HG03558 (cell line): ENCODE data around the gene SP9.

Experiments used
- ATAC-seq: cut with Tn5 transposase; IDR thresholded peaks from one replicate; pipeline ENCODE4 v1.9.1; 2021; ENCODE audit warnings: moderate number of reproducible peaks; ENCODE audit not compliant: unreplicated experiment; ENCODE audit errors: extremely low read depth

SP9 gene

DNA sequence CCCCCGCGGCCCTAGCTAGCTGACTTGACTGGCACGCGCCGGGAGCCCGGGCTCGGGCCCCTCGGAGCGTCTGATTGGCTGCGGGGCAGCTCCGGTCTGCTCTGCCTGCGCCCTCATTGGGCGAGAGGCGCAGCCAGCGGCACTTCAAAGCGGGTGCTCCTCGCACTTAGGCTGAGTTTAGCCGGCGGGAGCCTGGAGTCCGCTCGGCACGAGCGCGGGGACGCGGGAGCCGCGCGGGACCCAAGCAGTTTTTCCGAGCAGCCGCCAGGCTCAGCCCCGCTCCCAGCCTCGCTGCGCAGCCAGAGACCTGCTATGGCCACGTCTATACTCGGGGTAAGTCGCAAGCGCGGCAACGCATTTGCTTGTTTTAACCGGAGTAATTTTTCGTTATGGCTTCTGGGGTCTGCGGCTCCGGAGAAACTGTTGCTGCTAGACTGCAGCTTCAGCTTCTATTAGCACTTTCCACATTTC is at the start of gene SP9:
Gene SP9 (plus strand): TSS at position 174 of the 471 bp plus-strand sequence. CDS start 139 bp downstream, at position 313.
- ATAC-seq = no peak

DNA sequence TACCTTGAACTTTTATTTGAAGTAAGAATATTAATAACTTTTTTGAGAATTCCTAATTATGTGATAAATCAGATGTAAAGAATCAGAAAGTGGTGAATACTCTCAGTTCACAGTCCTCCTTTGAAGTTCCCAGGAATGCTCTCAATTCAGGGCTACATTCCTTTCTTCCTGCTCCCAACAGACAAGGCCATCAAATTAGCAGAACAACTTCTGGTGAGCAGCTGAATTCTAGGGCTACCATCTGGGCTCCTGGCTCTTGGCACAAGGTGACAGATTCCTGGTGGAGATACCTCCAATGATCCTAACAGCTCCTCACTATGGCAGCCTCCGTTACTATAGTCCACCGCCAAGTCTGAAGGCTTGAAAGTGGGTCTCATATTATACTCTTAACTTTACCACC is 48.6 kb upstream of the SP9 start:
- no peak for ATAC-seq

- no peak for ATAC-seq
Measured at GRCh38 chr2:174292908-174293307, 41.8 kb upstream of the SP9 start.

DNA sequence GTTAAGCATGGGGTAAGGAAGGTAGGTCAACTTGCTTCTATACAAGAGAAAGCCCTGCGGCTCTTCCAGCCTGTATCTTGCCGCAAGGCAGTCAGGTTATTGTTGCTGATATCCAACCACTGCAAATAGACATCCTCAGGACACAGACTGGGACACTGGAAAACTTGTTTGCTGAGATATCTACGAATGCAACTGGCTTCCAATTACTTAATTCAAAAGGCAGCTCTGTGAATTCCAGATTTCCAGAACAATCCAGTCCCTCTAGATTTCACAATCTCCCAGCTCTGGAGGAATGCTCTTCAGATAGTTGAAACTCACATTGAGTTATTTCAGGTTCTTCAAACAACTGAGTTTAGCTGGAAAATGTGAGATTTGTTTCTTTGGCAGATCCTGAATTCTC is 34.6 kb upstream of the SP9 start:
- no peak for ATAC-seq

GRCh38 chr2:174312581-174313234 is 22.0 kb upstream of the SP9 start:
- no peak for ATAC-seq

- no peak for ATAC-seq
Measured at GRCh38 chr2:174322149-174322548, 12.6 kb upstream of the SP9 start.

- ATAC-seq = no peak
Measured at GRCh38 chr2:174322746-174323145, 12.0 kb upstream of the SP9 start.

- ATAC-seq = no peak
Measured at GRCh38 chr2:174324530-174324929, 10.2 kb upstream of the SP9 start.

GRCh38 chr2:174325373-174326160 is 9.2 kb upstream of the SP9 start:
- ATAC-seq = no peak

DNA sequence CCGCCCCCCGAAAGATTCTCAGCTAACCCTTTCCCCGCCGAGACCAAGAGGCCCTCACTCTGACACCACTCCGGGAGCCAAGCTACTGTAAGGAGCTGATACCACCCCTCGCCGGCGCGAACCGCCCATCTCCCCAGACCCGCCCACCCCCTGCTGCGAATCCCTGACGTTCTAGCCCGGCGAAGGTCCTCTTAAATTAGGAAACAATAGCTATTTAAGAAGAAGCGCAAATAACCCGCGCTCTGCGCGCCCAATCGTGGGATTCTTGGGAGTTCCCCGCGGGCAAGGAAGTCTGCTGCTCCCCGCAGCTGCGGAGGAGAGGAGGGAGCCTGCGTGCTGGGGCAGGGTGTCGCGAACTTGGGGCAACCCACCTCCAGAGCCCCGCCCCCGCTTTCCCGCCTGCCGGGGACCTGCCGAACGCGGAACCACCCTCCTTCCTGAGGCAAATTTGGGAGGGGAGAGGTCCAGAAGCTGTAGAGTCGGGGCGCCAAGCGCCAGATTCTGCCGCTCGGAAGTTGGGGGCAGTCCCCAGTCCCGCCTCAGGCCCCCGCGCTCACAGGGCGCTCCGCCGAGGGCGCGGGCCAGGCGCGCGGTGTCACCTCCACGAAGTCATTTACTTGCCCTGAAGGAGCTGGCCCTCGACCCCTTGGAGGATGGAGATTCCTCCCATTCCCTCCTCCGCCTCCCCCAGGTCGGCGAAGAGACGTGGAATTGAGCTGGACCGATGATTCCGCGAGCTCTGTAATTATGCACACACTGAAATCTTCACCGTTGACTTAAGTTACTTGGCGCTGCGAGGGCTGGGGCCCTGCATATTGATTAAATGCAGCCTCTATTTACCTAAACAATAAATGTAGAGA is 8.4 kb upstream of the SP9 start:
- no peak for ATAC-seq

DNA sequence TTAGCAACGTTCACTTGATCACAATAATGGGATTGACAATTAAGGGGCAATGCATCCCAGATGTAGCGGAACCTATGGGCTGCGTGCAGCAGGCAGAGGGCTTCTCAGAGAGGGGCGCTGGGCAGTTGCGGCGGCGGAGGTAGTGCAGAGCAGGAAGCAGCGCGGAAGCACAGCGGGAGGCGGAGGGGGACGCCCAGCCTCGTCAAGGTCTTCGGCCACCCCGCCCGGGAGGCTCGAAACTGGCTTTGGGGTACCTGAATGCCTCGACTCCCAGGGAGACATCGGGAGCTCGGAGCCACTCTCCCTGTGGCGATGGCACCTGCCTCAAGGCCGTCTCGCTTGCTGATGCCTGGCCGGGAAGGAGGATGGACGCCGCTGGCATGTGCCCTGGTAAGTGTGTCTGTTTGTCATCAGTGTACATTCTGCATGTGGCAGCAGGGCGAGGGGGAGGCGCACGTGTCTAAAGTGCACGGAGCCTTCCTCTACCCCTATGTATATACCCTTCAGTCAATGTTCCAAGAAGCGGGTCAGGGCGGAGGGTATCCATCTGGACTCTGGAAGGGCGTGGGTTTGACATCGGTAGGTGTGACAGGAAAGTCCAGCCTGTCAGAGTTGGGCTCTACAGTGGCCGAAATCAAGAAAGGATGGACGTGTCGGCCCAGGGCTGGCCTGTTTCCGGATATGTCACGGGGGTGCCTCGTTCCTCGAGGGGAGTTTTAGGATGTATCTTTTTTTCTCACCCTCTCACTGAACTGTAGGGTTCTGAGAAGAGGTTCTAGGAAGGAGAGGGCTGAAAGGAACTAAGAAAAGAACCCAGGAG is 7.5 kb upstream of the SP9 start:
- ATAC-seq = no peak

DNA sequence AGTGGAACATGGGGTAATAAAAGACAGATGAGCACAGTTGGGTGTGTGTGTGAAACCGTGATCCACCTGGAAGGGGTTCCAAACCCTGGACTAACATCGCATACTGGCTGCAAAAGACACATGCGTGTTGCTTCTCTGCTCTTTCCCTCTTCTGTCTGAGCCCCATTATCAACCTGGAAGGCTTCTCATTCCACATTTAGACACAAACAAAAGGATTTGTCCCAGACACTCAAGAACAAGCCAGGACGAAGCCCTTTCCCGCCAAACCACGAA is 7.0 kb upstream of the SP9 start:
- no peak for ATAC-seq

DNA sequence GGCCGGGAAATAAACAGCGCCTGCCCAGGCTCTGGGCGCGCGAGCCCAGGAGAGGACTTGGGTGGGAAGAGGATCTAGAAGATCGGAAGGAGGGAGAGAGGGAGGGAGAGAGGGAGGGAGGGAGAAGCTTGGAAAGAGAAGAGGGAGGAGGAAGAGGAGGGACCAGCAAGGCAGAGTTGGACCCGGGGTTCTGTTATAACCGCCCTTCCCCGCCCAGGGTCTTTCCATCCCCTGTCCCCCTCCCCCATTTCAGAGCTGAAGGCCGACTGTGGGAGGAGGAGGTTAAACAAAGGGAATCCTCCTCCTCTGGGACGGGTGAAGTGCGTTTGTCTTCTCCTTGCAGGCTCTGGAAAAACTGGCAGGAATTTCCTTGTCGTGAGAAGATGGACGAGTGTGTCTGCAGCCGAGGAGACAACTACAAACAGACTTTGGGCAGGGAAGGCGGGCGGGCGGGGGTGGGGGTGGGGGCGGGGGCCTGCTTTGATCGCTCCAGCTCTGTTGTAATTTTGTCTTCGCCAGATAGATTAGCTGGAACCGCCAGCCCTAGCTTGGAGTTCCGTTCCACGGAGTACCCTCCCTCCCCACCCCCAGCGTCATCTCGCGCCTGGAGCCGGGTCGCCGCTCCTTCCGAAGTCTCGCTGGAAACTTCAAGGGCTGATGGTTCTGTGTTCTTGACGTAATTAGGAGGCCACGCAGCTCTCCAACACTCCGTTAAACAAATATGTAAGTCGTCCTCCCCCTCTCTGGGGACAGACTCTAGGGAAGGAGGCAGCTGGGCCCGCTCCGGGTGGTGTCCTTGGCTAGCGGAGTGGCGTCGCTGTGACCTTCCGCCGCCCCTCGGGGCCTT is 6.4 kb upstream of the SP9 start:
- ATAC-seq = no peak

DNA sequence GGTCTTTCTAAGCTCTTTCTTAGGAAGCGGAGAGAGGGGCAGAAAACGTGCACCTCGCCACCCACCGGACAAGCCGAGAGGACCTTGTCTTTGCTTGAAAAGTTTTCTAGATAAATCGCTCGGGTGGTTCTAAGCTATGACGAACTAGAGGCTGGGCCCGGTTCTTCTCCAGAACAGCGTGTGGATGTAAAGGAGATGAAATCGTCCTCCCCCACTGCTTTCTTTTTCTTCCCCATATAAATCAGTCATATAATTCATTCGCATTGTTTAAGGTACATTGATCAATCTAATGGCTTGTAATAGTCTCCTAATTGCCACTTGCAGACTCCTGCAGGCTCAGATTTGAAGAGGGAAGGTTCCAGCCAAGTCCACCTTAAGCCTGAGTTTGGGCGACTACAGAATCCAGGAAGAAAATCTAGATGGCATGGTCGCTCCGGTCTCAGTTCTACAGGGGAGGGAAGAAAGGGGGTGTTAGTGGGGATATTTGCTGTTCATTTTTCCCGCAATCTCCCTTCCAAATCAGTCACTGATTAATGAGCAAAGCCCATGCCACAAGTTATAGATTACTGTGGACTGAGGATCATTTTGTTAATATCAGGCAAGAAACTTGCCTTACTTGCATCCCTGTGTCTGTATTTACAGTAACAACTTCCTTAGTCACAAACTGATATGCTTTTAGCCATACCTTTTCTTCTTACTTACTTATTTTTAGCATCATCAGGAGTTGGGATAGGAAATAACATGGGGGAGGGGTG is 5.6 kb upstream of the SP9 start:
- no peak for ATAC-seq

GRCh38 chr2:174330945-174331594 is 3.7 kb upstream of the SP9 start:
- no peak for ATAC-seq

DNA sequence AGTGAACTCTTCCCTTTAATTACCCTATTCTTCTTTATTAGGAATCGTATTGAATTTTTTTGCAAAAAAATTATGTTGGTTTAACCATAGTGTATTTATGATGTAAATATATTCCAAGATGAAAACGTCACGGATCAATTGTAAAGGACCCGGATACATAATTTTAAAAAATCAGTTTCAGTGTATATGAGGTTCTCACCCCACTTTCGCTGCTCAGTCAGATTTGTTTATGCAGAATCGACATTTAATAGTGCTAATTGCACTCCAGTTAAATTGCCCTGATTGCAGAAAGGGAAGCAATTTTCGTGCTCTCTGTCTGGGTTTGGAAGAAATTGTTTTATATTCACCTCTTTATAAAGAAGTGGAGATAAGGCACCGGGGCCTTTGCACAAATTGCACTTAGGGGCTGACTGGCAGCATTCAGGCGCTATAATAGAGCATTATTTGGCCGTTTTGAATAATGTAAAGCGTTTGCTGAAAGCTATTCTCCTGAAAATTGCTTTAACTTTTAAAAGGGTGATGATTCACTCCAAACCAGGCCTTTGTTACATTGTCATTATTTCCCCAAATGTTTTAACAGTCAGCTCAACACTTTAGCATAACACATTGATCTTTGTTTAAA is 3.0 kb upstream of the SP9 start:
- no peak for ATAC-seq

DNA sequence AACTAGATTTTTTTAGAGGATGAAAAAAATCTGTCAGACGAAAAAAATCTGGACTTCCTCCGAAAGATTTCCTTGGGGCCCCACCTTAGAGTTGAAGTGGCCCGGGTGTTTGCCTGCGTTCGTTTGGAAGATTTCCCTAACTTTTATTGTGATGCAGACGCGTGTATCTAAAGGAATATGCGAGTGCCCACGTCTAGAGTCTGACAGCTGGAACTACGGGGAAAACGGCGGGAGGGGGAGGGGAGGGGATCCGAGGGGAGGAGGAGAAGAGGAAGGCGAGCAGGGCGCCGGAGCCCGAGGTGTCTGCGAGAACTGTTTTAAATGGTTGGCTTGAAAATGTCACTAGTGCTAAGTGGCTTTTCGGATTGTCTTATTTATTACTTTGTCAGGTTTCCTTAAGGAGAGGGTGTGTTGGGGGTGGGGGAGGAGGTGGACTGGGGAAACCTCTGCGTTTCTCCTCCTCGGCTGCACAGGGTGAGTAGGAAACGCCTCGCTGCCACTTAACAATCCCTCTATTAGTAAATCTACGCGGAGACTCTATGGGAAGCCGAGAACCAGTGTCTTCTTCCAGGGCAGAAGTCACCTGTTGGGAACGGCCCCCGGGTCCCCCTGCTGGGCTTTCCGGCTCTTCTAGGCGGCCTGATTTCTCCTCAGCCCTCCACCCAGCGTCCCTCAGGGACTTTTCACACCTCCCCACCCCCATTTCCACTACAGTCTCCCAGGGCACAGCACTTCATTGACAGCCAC is 2.4 kb upstream of the SP9 start:
- no peak for ATAC-seq
